H9 (cell line): ENCODE measurements around the gene NBL1. TPM values are rescaled to one million over a fixed set of nuclear protein-coding genes. Genes with fewer than 3 reads are reported as not detected.

Source experiments
- DNase-seq: peaks from one replicate; pipeline ENCODE4 v3.0.0-alpha.2; 2017
- H2AFZ ChIP-seq: one replicate; pipeline ENCODE4 v1.6.1; 2013; ENCODE audit warnings: mild to moderate bottlenecking, low read length, control low read depth, moderate library complexity
- H2AK5ac ChIP-seq: 2 replicates; pipeline ENCODE4 v1.6.1; 2013; ENCODE audit warnings: low read length, control low read depth, mixed read lengths; ENCODE audit not compliant: insufficient read length
- H2BK120ac ChIP-seq: one replicate; pipeline ENCODE4 v1.6.1; 2013; ENCODE audit warnings: low read depth, mild to moderate bottlenecking, low read length, control low read depth, inconsistent platforms; ENCODE audit not compliant: poor library complexity, severe bottlenecking
- H2BK12ac ChIP-seq: 2 replicates; pipeline ENCODE4 v1.6.1; 2013; ENCODE audit warnings: low read length, control low read depth, mixed read lengths, low read depth; ENCODE audit not compliant: insufficient read length
- H2BK15ac ChIP-seq: 2 replicates; pipeline ENCODE4 v1.6.1; 2013; ENCODE audit warnings: low read depth, low read length, control low read depth
- H2BK20ac ChIP-seq: one replicate; pipeline ENCODE4 v1.6.1; 2013; ENCODE audit warnings: low read depth, mild to moderate bottlenecking, low read length, control low read depth, inconsistent platforms; ENCODE audit not compliant: poor library complexity, severe bottlenecking
- H2BK5ac ChIP-seq: 2 replicates; pipeline ENCODE4 v1.6.1; 2013; ENCODE audit warnings: low read length, control low read depth, mixed read lengths; ENCODE audit not compliant: insufficient read length
- H3K14ac ChIP-seq: 2 replicates; pipeline ENCODE4 v1.6.1; 2013; ENCODE audit warnings: low read length, control low read depth; ENCODE audit not compliant: insufficient read depth
- H3K18ac ChIP-seq: 2 replicates; pipeline ENCODE4 v1.6.1; 2013; ENCODE audit warnings: low read depth, mild to moderate bottlenecking, mixed read lengths, low read length, control low read depth; ENCODE audit not compliant: insufficient read length
- H3K23ac ChIP-seq: 2 replicates; pipeline ENCODE4 v1.6.1; 2013; ENCODE audit warnings: low read length, control low read depth, mixed read lengths, low read depth; ENCODE audit not compliant: insufficient read length
- H3K23me2 ChIP-seq: 2 replicates; pipeline ENCODE4 v1.6.1; 2013; ENCODE audit warnings: low read depth, mild to moderate bottlenecking, mixed read lengths, low read length, control low read depth; ENCODE audit not compliant: insufficient read length, poor library complexity, severe bottlenecking
- H3K27ac ChIP-seq: 2 replicates; pipeline ENCODE4 v1.5.1; 2013; ENCODE audit warnings: low read length, control low read depth, mixed read lengths, low read depth; ENCODE audit not compliant: insufficient read length
- H3K27me3 ChIP-seq: 2 replicates; pipeline ENCODE4 v1.6.1; 2013; ENCODE audit warnings: low read length, control low read depth, inconsistent platforms; ENCODE audit not compliant: insufficient read depth
- H3K4ac ChIP-seq: 2 replicates; pipeline ENCODE4 v1.6.1; 2013; ENCODE audit warnings: low read depth, mild to moderate bottlenecking, control low read depth, inconsistent platforms, low read length, moderate library complexity
- H3K4me1 ChIP-seq: 2 replicates; pipeline ENCODE4 v1.6.1; 2013; ENCODE audit warnings: low read length, control low read depth, inconsistent platforms; ENCODE audit not compliant: insufficient read depth
- H3K4me2 ChIP-seq: 2 replicates; pipeline ENCODE4 v1.6.1; 2013; ENCODE audit warnings: low read length, control low read depth, mixed read lengths; ENCODE audit not compliant: insufficient read length, insufficient read depth
- H3K56ac ChIP-seq: 2 replicates; pipeline ENCODE4 v1.6.1; 2013; ENCODE audit warnings: low read depth, mild to moderate bottlenecking, mixed read lengths, low read length, control low read depth; ENCODE audit not compliant: insufficient read length
- H3K79me1 ChIP-seq: 2 replicates; pipeline ENCODE4 v1.6.1; 2013; ENCODE audit warnings: low read depth, mild to moderate bottlenecking, moderate library complexity, low read length, control low read depth, inconsistent platforms; ENCODE audit not compliant: insufficient read depth, poor library complexity, severe bottlenecking
- H3K79me2 ChIP-seq: 2 replicates; pipeline ENCODE4 v1.6.1; 2013; ENCODE audit warnings: low read length, control low read depth, inconsistent platforms; ENCODE audit not compliant: insufficient read depth
- H3K9ac ChIP-seq: 2 replicates; pipeline ENCODE4 v1.6.1; 2013; ENCODE audit warnings: low read length, control low read depth, mixed read lengths; ENCODE audit not compliant: insufficient read length; ENCODE audit errors: extremely low read depth
- H3K9me3 ChIP-seq: one replicate; pipeline ENCODE4 v1.6.1; 2013; ENCODE audit warnings: low read depth, low read length, inconsistent platforms; ENCODE audit not compliant: control insufficient read depth
- H3T11ph ChIP-seq: one replicate; pipeline ENCODE4 v1.6.1; 2013; ENCODE audit warnings: mild to moderate bottlenecking, low read length, control low read depth, inconsistent platforms
- H4K20me1 ChIP-seq: one replicate; pipeline ENCODE4 v1.6.1; 2013; ENCODE audit not compliant: control insufficient read depth, insufficient read length, insufficient read depth
- H4K5ac ChIP-seq: 2 replicates; pipeline ENCODE4 v1.6.1; 2013; ENCODE audit warnings: low read depth, mild to moderate bottlenecking, mixed read lengths, low read length, control low read depth; ENCODE audit not compliant: insufficient read length
- H4K8ac ChIP-seq: replicated peaks from 2 replicates; pipeline ENCODE4 v1.6.1; 2013; ENCODE audit warnings: low read length, control low read depth, mixed read lengths, low read depth; ENCODE audit not compliant: insufficient read length
- H4K91ac ChIP-seq: 2 replicates; pipeline ENCODE4 v1.6.1; 2013; ENCODE audit warnings: low read depth, mild to moderate bottlenecking, moderate library complexity, mixed read lengths, low read length, control low read depth; ENCODE audit not compliant: insufficient read length
- H3K27ac Mint-ChIP-seq, 3 experiments: 2 replicates in 2 of 3; 3 replicates in 1 of 3; pipeline ENCODE4 v1.8.0; 2020 to 2021; ENCODE audit warnings: mixed read lengths in 3 of 3, mild to moderate bottlenecking in 1 of 3, moderate library complexity in 1 of 3
- H3K27me3 Mint-ChIP-seq: 2 replicates; pipeline ENCODE4 v1.8.0; 2021; ENCODE audit warnings: low read depth, mild to moderate bottlenecking, moderate library complexity, mixed read lengths
- H3K36me3 Mint-ChIP-seq, 3 experiments: 2 replicates in 2 of 3; 3 replicates in 1 of 3; pipeline ENCODE4 v1.8.0; 2020 to 2021; ENCODE audit warnings: low read depth in 3 of 3, mixed read lengths in 3 of 3; ENCODE audit not compliant: insufficient read depth in 1 of 3
- H3K4me1 Mint-ChIP-seq, 2 experiments: 2 replicates each; pipeline ENCODE4 v1.8.0; 2020; ENCODE audit warnings: mixed read lengths in 2 of 2
- H3K4me3 Mint-ChIP-seq, 2 experiments: 2 replicates in 1 of 2; 3 replicates in 1 of 2; pipeline ENCODE4 v1.8.0; 2020 to 2021; ENCODE audit warnings: mild to moderate bottlenecking in 2 of 2, mixed read lengths in 2 of 2, moderate library complexity in 1 of 2
- H3K9me3 Mint-ChIP-seq, 2 experiments: 2 replicates in 1 of 2; 3 replicates in 1 of 2; pipeline ENCODE4 v1.8.0; 2020; ENCODE audit warnings: mild to moderate bottlenecking in 2 of 2, mixed read lengths in 2 of 2, moderate library complexity in 1 of 2
- WGBS: extraction: QIAGEN DNeasy Blood & Tissue Kit; methylation state at CpG from one replicate; pipeline ENCODE4 v1.1.7; 2013; ENCODE audit warnings: missing lambda C conversion rate, low lambda C conversion rate, mixed read lengths; ENCODE audit not compliant: insufficient read length; ENCODE audit errors: extremely low coverage; 5-methylcytosine and 5-hydroxymethylcytosine counted together
- total RNA-seq: library from RNA; stranded (reverse); gene quantifications from 2 replicates; pipeline ENCODE4 v1.2.1, GENCODE V29; 2021
- TF ChIP-seq, protein P1 (sequence below): fragments of 200-600 bp; sonication (generic); conservative IDR thresholded peaks from 3 replicates; pipeline ENCODE4 v1.8.0; 2021; ENCODE audit warnings: antibody characterized with exemption, mild to moderate bottlenecking

The NBL1 gene
- total RNA-seq, 1 experiment from 2014 or later: 6.4 TPM

DNA sequence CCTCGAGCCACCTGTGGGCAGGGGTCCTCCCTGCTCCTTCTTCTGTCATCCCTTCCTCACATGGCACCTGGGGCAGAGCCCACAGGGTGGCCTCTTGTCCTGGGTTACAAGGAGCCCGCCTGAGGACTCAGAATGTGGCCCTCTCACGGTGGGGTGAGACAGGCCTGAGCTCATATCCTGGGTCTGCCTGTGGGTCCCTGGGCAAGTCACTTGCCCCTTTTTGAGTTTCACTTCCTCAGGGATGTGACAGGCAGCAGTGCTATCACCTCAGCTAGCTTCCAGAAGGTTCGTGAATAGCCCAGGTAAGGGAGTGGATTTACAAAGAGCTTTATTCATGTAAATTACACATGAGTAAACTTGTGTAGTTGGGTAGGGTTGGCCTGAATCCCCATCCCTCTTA lies 54.1 kb downstream of the NBL1 start:
- WGBS: no CpG with 5 or more reads among the region's 4 CpGs
- Histone ChIP-seq H3K79me1 (no peaks in the 10 kb centered on the region), H2BK5ac (no peak overlapping the region), H3K23ac (no peak overlapping the region), H3K4ac (no peak overlapping the region), H2AFZ (no peak overlapping the region), H3K27ac (no peak overlapping the region), H2AK5ac (no peak overlapping the region), H3K79me2 (no peaks in the 10 kb centered on the region), H3K9ac (no peak overlapping the region), H3K9me3 (no peaks in the 10 kb centered on the region), H2BK120ac (no peak overlapping the region), H4K20me1 (no peaks in the 10 kb centered on the region), H3K27me3 (no peaks in the 10 kb centered on the region), H4K91ac (no peak overlapping the region), H4K5ac (no peak overlapping the region), H3K18ac (no peak overlapping the region), H2BK12ac (no peak overlapping the region), H3K23me2 (no peaks in the 10 kb centered on the region), H4K8ac (no peak overlapping the region), H3K56ac (no peak overlapping the region), H3T11ph (no peak overlapping the region), H3K4me2 (no peak overlapping the region), H2BK15ac (no peak overlapping the region), H3K14ac (no peak overlapping the region; the same call in 1 of the 2 replicates), H3K4me1 (no peaks in the 10 kb centered on the region), H2BK20ac (no peak overlapping the region)
- peak overlapping the region in 1 of 3 experiments; percentile 74; a peak in 1 of 7 replicates for H3K27ac Mint-ChIP-seq
- H3K4me3 Mint-ChIP-seq: no peak overlapping the region
- TF ChIP-seq, protein P1, sequence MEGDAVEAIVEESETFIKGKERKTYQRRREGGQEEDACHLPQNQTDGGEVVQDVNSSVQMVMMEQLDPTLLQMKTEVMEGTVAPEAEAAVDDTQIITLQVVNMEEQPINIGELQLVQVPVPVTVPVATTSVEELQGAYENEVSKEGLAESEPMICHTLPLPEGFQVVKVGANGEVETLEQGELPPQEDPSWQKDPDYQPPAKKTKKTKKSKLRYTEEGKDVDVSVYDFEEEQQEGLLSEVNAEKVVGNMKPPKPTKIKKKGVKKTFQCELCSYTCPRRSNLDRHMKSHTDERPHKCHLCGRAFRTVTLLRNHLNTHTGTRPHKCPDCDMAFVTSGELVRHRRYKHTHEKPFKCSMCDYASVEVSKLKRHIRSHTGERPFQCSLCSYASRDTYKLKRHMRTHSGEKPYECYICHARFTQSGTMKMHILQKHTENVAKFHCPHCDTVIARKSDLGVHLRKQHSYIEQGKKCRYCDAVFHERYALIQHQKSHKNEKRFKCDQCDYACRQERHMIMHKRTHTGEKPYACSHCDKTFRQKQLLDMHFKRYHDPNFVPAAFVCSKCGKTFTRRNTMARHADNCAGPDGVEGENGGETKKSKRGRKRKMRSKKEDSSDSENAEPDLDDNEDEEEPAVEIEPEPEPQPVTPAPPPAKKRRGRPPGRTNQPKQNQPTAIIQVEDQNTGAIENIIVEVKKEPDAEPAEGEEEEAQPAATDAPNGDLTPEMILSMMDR: no peak
- H3K27me3 Mint-ChIP-seq: peaks cover 3% of the 10 kb centered on the region
- no peaks in the 10 kb centered on the region for H3K9me3 Mint-ChIP-seq
- DNase-seq: no peak
- H3K4me1 Mint-ChIP-seq: peaks cover 8 to 17% of the 10 kb centered on the region in 2 experiments
- no peaks in the 10 kb centered on the region; a peak in 1 of 7 replicates for H3K36me3 Mint-ChIP-seq
